AG04449 (cell line): Measurements from ENCODE around the gene ACOT2.
A peak's percentile ranks its signal among the peaks of the same experiment; 100 is the strongest.
"Not testable (repeated sequence)": the region's sequence is repeated elsewhere in the genome, so short reads cannot be mapped to it uniquely, and the experiment has no call there.

Source experiments
- CTCF ChIA-PET: fragments of 350-600 bp; formaldehyde crosslinking; extraction: SDS; loops from one replicate; lab custom pipeline; 2021; ENCODE audit warnings: antibody characterized with exemption; lab: Yijun Ruan, JAX
- POLR2A ChIA-PET: fragments of 400-600, 350-600 bp; formaldehyde crosslinking; extraction: SDS; loops from one replicate; lab custom pipeline; 2020; ENCODE audit warnings: antibody characterized with exemption, inconsistent platforms; lab: Yijun Ruan, JAX
- DNase-seq: peaks from one replicate; pipeline ENCODE4 v3.0.0-alpha.2; 2010; ENCODE audit warnings: low read depth, low spot score
- H3K4me3 ChIP-seq: 2 replicates; pipeline ENCODE4 v1.5.1; 2011; ENCODE audit warnings: low read depth, mild to moderate bottlenecking, control low read depth, low read length
- CTCF ChIP-seq: IDR thresholded peaks from one replicate; pipeline ENCODE4 v1.5.1; 2011; ENCODE audit warnings: mild to moderate bottlenecking, moderate library complexity, low read length, control low read depth, inconsistent platforms; ENCODE audit not compliant: insufficient read depth; ENCODE audit errors: missing control alignments

The ACOT2 gene

GRCh38 chr14:73567358-73567757 is 1.7 kb upstream of the ACOT2 start:
- ChIA-PET POLR2A (no interaction called here), CTCF (interaction anchor here (0.9 to 5.3 kb wide), 3 partner anchors 57 to 66 kb away, joined by 3 to 27 read pairs (median 4); no protein-coding TSS in a partner anchor)
- DNase-seq: no peak
- TF ChIP-seq CTCF: no peak
- H3K4me3 ChIP-seq: no peak overlapping the region

- TF ChIP-seq CTCF: no peak
- no peak for DNase-seq
- ChIA-PET POLR2A (interaction anchor here (0.6 to 1.3 kb wide), 7 partner anchors 45 to 514 kb away, joined by 3 to 7 read pairs (median 4); partner anchors contain the start of gene RIOX1), CTCF (interaction anchor here (0.6 to 5.3 kb wide), 9 partner anchors 29 to 108 kb away, joined by 3 to 27 read pairs (median 4); no protein-coding TSS in a partner anchor)
- H3K4me3 ChIP-seq: peak overlapping the region; percentile 68
Observed at GRCh38 chr14:73567951-73568885, 795 bp upstream of the ACOT2 start.

GRCh38 chr14:73568886-73569184 is 178 bp upstream of the ACOT2 start:
- ChIA-PET CTCF (interaction anchor here (0.6 to 5.3 kb wide), 7 partner anchors 29 to 72 kb away, joined by 3 to 27 read pairs (median 5); no protein-coding TSS in a partner anchor), POLR2A (interaction anchor here (0.6 to 1.3 kb wide), 6 partner anchors 44 to 236 kb away, joined by 3 to 7 read pairs (median 4); partner anchors contain the start of gene RIOX1)
- H3K4me3 ChIP-seq: peak overlapping the region; percentile 68
- DNase-seq: not testable (repeated sequence)

- peak; percentile 28 for TF ChIP-seq CTCF
- H3K4me3 ChIP-seq, DNase-seq: not testable (repeated sequence)
- ChIA-PET POLR2A (interaction anchor here (1.0 kb wide), 1 partner anchor 80 kb away, joined by 4 read pairs; the partner anchor contains the start of gene RIOX1), CTCF (interaction anchor here (0.7 to 5.3 kb wide), 8 partner anchors 11 to 400 kb away, joined by 3 to 27 read pairs (median 4); no protein-coding TSS in a partner anchor)
Observed at GRCh38 chr14:73570913-73571312, 1.9 kb downstream of the ACOT2 start.

- POLR2A ChIA-PET, DNase-seq, CTCF ChIA-PET, H3K4me3 ChIP-seq: not testable (repeated sequence)
Observed at GRCh38 chr14:73573034-73573433, 4.0 kb downstream of the ACOT2 start.

- POLR2A ChIA-PET, DNase-seq, H3K4me3 ChIP-seq, CTCF ChIA-PET: not testable (repeated sequence)
Observed at GRCh38 chr14:73573740-73574139, 4.7 kb downstream of the ACOT2 start.

- H3K4me3 ChIP-seq, DNase-seq, POLR2A ChIA-PET, CTCF ChIA-PET: not testable (repeated sequence)
Observed at GRCh38 chr14:73574251-73574650, 5.2 kb downstream of the ACOT2 start.

- ChIA-PET CTCF (no interaction called here), POLR2A (no interaction called here)
- no peak for TF ChIP-seq CTCF
- no peak for DNase-seq
- no peak overlapping the region for H3K4me3 ChIP-seq
Observed at GRCh38 chr14:73576391-73576790, 7.4 kb downstream of the ACOT2 start.

GRCh38 chr14:73577214-73577613 is 8.2 kb downstream of the ACOT2 start:
- H3K4me3 ChIP-seq, POLR2A ChIA-PET, DNase-seq, CTCF ChIA-PET: not testable (repeated sequence)

- CTCF ChIA-PET, POLR2A ChIA-PET, DNase-seq: not testable (repeated sequence)
Observed at GRCh38 chr14:73582102-73582979, 13.3 kb downstream of the ACOT2 start.

More at GRCh38 chr14:73582102-73582979, 13.3 kb downstream of the ACOT2 start:
- H3K4me3 ChIP-seq: not testable (repeated sequence)
